Endothelial cell (in vitro differentiated cells): ENCODE data around the gene RAVER1. TPM values are rescaled to one million over a fixed set of nuclear protein-coding genes. Genes with fewer than 3 reads are reported as not detected.
"Not testable (repeated sequence)": the region's sequence is repeated elsewhere in the genome, so short reads cannot be mapped to it uniquely, and the experiment has no call there.

Source experiments
- DNase-seq: peaks from one replicate; pipeline ENCODE4 v3.0.0; 2021; ENCODE audit warnings: low spot score
- H3K27ac Mint-ChIP-seq: one replicate; pipeline ENCODE4 v1.8.0; 2021; ENCODE audit warnings: mixed read lengths, inconsistent platforms; ENCODE audit not compliant: unreplicated experiment
- H3K27me3 Mint-ChIP-seq: one replicate; pipeline ENCODE4 v1.8.0; 2021; ENCODE audit warnings: mild to moderate bottlenecking, moderate library complexity, mixed read lengths, inconsistent platforms; ENCODE audit not compliant: unreplicated experiment
- H3K36me3 Mint-ChIP-seq: one replicate; pipeline ENCODE4 v1.8.0; 2021; ENCODE audit warnings: mild to moderate bottlenecking, low read depth, mixed read lengths, inconsistent platforms; ENCODE audit not compliant: unreplicated experiment
- H3K4me1 Mint-ChIP-seq: one replicate; pipeline ENCODE4 v1.8.0; 2021; ENCODE audit warnings: mild to moderate bottlenecking, mixed read lengths, inconsistent platforms; ENCODE audit not compliant: unreplicated experiment
- H3K4me3 Mint-ChIP-seq: one replicate; pipeline ENCODE4 v1.8.0; 2021; ENCODE audit warnings: mild to moderate bottlenecking, mixed read lengths, inconsistent platforms; ENCODE audit not compliant: unreplicated experiment
- H3K9me3 Mint-ChIP-seq: one replicate; pipeline ENCODE4 v1.8.0; 2021; ENCODE audit warnings: mixed read lengths, inconsistent platforms; ENCODE audit not compliant: unreplicated experiment
- total RNA-seq: library from RNA; stranded (reverse); fragmentation: NEBNext Ultra II Directional; extraction: Animal tissue kit (Norgen Biotek cat#: 25700); gene quantifications from one replicate; pipeline ENCODE4 v1.2.1, GENCODE V29; 2021; ENCODE audit not compliant: unreplicated experiment
- TF ChIP-seq, protein P1 (sequence below): fragments of 200-600 bp; sonication (generic); IDR thresholded peaks from one replicate; pipeline ENCODE4 v1.5.0; 2021; ENCODE audit warnings: antibody characterized with exemption; ENCODE audit not compliant: unreplicated experiment

The RAVER1 gene
- total RNA-seq, 1 donor from 2014 or later = 46.1 TPM

DNA sequence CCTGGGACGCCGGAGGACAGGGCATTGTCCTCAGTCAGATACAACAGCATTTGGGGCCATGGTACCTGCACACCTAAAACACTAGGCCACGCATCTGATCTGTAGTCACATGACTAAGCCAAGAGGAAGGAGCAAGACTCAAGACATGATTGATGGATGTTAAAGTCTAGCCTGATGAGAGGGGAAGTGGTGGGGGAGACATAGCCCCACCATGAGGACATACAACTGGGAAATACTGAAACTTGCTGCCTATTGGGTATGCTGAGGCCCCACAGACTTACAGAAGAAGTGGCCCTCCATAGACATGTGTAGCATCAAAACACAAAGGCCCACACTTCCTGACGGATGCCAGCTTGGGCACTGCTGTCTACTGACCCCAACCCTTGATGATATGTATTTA lies 47.9 kb downstream of the RAVER1 start:
- DNase-seq = no peak
- no peaks in the 10 kb centered on the region for H3K9me3 Mint-ChIP-seq
- no peak overlapping the region for H3K27ac Mint-ChIP-seq
- TF ChIP-seq, protein P1, sequence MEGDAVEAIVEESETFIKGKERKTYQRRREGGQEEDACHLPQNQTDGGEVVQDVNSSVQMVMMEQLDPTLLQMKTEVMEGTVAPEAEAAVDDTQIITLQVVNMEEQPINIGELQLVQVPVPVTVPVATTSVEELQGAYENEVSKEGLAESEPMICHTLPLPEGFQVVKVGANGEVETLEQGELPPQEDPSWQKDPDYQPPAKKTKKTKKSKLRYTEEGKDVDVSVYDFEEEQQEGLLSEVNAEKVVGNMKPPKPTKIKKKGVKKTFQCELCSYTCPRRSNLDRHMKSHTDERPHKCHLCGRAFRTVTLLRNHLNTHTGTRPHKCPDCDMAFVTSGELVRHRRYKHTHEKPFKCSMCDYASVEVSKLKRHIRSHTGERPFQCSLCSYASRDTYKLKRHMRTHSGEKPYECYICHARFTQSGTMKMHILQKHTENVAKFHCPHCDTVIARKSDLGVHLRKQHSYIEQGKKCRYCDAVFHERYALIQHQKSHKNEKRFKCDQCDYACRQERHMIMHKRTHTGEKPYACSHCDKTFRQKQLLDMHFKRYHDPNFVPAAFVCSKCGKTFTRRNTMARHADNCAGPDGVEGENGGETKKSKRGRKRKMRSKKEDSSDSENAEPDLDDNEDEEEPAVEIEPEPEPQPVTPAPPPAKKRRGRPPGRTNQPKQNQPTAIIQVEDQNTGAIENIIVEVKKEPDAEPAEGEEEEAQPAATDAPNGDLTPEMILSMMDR = no peak
- H3K4me3 Mint-ChIP-seq = no peak overlapping the region
- peaks cover 13% of the 10 kb centered on the region for H3K4me1 Mint-ChIP-seq
- H3K27me3 Mint-ChIP-seq = peaks cover 16% of the 10 kb centered on the region
- H3K36me3 Mint-ChIP-seq = peaks cover 6% of the 10 kb centered on the region

GRCh38 chr19:10284960-10285278 lies 48.4 kb downstream of the RAVER1 start:
- TF ChIP-seq, protein P1 = no peak
- no peaks in the 10 kb centered on the region for H3K9me3 Mint-ChIP-seq
- no peak for DNase-seq
- peaks cover 8% of the 10 kb centered on the region for H3K4me1 Mint-ChIP-seq
- H3K27ac Mint-ChIP-seq = no peak overlapping the region
- peaks cover 15% of the 10 kb centered on the region for H3K27me3 Mint-ChIP-seq
- peaks cover 6% of the 10 kb centered on the region for H3K36me3 Mint-ChIP-seq
- no peak overlapping the region for H3K4me3 Mint-ChIP-seq

DNA sequence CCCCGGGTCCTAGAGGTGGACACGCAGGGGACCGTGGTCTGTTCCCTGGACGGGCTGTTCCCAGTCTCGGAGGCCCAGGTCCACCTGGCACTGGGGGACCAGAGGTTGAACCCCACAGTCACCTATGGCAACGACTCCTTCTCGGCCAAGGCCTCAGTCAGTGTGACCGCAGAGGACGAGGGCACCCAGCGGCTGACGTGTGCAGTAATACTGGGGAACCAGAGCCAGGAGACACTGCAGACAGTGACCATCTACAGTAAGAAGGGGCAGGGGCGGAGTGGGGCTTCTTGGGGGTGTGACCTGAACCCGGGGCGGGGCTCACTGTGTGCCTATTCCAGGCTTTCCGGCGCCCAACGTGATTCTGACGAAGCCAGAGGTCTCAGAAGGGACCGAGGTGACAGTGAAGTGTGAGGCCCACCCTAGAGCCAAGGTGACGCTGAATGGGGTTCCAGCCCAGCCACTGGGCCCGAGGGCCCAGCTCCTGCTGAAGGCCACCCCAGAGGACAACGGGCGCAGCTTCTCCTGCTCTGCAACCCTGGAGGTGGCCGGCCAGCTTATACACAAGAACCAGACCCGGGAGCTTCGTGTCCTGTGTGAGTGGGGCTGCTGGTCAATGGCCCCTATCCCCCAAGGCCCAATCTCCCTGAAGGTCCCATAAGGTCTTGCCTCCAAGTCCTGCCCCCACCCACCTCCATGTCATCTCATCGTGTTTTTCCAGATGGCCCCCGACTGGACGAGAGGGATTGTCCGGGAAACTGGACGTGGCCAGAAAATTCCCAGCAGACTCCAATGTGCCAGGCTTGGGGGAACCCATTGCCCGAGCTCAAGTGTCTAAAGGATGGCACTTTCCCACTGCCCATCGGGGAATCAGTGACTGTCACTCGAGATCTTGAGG lies 49.0 kb downstream of the RAVER1 start:
- DNase-seq = no peak
- TF ChIP-seq, protein P1 = no peak
- H3K4me1 Mint-ChIP-seq = peaks cover 8% of the 10 kb centered on the region
- no peaks in the 10 kb centered on the region for H3K9me3 Mint-ChIP-seq
- H3K27me3 Mint-ChIP-seq = peaks cover 18% of the 10 kb centered on the region
- H3K4me3 Mint-ChIP-seq = no peak overlapping the region
- H3K36me3 Mint-ChIP-seq = peaks cover 6% of the 10 kb centered on the region
- no peak overlapping the region for H3K27ac Mint-ChIP-seq

GRCh38 chr19:10283301-10284064 lies 49.8 kb downstream of the RAVER1 start:
- H3K27ac Mint-ChIP-seq = no peak overlapping the region
- peaks cover 3% of the 10 kb centered on the region for H3K4me1 Mint-ChIP-seq
- peaks cover 12% of the 10 kb centered on the region for H3K27me3 Mint-ChIP-seq
- no peak for DNase-seq
- H3K4me3 Mint-ChIP-seq = no peak overlapping the region
- TF ChIP-seq, protein P1 = no peak
- H3K9me3 Mint-ChIP-seq = no peaks in the 10 kb centered on the region
- H3K36me3 Mint-ChIP-seq = peaks cover 6% of the 10 kb centered on the region

DNA sequence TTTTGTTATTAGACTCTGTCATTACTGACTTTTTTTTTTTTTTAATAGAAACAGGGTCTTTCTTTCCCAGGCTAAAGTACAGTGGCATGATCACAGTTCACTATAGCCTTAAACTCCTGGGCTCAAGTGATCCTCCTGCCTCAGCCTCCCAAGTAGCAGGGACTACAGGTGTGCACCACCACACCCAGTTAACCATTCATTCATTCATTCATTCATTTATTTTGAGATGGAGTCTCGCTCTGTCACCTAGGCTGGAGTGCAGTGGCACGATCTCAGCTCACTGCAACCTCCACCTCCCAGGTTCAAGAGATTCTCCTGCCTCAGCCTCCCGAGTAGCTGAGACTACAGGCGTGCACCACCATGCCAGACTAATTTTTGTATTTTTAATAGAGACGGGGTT lies 51.3 kb downstream of the RAVER1 start:
- not testable (repeated sequence) for H3K4me1 Mint-ChIP-seq, H3K27ac Mint-ChIP-seq, H3K9me3 Mint-ChIP-seq, H3K36me3 Mint-ChIP-seq, DNase-seq, H3K4me3 Mint-ChIP-seq
- H3K27me3 Mint-ChIP-seq = peaks cover 12% of the 10 kb centered on the region
